NCI-H510A (cell line): ENCODE measurements around the gene NCAPD3.
A peak's percentile ranks its signal among the peaks of the same experiment; 100 is the strongest.
"Not testable (repeated sequence)": the region's sequence is repeated elsewhere in the genome, so short reads cannot be mapped to it uniquely, and the experiment has no call there.

Experiments used
- DNase-seq: peaks from one replicate; lab custom pipeline; 2025; lab: John Stamatoyannopoulos, UW

NCAPD3 gene, protein sequence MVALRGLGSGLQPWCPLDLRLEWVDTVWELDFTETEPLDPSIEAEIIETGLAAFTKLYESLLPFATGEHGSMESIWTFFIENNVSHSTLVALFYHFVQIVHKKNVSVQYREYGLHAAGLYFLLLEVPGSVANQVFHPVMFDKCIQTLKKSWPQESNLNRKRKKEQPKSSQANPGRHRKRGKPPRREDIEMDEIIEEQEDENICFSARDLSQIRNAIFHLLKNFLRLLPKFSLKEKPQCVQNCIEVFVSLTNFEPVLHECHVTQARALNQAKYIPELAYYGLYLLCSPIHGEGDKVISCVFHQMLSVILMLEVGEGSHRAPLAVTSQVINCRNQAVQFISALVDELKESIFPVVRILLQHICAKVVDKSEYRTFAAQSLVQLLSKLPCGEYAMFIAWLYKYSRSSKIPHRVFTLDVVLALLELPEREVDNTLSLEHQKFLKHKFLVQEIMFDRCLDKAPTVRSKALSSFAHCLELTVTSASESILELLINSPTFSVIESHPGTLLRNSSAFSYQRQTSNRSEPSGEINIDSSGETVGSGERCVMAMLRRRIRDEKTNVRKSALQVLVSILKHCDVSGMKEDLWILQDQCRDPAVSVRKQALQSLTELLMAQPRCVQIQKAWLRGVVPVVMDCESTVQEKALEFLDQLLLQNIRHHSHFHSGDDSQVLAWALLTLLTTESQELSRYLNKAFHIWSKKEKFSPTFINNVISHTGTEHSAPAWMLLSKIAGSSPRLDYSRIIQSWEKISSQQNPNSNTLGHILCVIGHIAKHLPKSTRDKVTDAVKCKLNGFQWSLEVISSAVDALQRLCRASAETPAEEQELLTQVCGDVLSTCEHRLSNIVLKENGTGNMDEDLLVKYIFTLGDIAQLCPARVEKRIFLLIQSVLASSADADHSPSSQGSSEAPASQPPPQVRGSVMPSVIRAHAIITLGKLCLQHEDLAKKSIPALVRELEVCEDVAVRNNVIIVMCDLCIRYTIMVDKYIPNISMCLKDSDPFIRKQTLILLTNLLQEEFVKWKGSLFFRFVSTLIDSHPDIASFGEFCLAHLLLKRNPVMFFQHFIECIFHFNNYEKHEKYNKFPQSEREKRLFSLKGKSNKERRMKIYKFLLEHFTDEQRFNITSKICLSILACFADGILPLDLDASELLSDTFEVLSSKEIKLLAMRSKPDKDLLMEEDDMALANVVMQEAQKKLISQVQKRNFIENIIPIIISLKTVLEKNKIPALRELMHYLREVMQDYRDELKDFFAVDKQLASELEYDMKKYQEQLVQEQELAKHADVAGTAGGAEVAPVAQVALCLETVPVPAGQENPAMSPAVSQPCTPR (N-terminal part only)

DNA sequence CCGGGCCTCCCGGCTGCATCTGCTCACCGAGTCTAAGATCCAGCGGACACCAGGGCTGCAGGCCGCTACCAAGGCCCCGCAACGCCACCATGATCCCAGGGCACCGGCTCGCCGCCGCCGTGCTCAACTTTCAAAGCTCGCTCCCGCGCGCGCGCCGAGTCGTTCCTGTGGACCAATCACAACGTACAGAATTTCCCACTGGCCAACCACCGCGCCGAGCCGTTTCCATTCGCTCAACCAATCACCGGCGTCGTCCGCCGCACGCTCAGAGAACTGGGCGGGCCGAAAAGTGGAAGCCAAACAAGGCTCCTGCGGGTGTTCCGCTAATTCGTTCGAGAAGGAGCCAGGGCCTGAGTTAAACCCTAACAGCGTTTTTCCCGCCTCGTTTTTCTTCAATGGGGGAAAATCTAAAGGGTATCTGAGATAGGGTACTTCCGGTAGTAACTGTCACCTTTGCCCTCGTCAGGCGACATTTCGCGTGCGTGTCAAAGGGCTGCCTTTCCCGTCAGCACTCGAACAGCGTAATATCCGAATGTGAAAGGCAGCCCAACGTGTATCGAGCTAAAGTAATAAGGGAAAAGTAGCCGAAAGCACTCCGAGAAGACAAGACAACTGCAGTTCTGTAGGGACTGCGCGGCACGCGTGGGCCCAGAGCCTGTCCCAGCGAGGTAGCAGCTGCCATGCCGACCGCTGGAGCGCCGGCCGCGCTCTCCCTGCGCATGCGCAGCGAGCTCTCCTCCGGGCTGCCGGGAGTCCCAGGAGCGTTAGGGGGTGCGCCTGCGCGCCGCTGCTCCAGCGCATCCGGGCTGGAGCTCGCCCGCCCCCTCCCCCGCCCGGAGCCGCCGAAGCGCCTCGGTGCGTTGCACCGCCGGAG, at the start of gene NCAPD3, which contains the start of gene VPS26B:
TSS of gene NCAPD3 (minus strand) at position 132 of the 874 bp plus-strand sequence. CDS start at position 91, 41 bp downstream.
TSS of gene VPS26B (plus strand) at position 836 of the 874 bp plus-strand sequence. CDS start 452 bp downstream, outside the sequence.
- DNase-seq, result peak; percentile 94

DNA sequence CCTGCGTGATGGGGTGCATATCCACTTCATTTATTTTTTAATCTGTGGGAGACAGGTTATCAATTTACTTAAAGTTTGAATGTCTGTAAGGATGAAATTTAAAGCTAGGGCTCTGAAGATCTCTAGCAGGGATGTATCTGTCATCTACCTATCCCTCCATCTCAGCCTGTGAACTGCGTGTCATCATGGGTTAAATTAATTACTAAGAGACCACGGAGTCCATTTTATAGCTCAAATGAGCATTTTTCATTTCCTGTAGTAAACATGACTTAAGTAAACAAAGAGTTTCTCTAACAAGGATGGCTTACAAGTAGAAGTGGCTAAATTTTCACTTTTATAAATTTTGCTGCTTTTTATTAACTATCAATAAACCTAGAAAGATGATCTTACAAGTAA, 49.5 kb upstream of the NCAPD3 start:
- no peak for DNase-seq

DNA sequence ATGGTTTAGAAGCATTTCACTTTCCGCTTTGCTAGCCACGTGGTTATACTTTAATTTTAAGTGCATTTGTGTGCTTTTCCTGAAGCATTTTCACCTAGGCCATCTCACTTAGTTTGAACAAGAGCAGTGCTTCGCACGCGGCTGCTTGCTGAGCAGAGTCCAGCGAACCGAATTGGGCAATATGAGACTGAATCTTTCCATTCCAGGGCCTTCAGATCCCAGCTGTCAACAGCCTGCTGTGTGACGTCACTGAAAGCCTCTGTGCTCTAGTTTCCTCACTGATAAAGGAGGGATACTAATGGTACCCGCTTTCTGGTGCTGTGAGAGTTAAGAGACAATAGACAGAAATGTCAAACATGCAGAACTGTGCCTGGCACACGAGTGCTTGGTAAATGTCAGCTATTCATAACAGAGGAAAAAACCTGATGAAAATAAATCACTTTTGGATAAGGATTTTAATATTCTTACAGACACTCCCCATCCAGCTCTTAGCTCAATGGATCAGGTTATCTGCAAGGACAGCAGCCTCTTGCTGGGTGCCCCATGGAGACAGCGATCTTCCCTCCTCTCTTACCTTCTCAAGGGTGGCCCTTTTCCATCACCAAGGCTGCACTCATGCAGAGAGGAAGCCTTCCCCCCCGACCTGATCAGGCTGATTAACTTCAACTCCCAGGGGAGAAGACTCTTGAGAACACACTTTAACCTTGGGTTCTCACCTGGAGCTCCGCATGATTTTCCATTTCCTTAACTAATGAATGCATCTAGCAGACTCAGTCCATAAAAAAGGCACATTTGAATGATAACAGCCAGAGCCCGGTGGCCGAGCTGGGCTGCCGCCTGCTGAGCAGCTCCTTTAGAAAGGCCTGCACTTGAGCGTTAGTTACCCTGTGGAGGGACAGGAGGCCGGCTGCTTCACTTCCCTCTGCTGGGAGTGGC, 48.9 kb upstream of the NCAPD3 start:
- DNase-seq, result no peak

DNA sequence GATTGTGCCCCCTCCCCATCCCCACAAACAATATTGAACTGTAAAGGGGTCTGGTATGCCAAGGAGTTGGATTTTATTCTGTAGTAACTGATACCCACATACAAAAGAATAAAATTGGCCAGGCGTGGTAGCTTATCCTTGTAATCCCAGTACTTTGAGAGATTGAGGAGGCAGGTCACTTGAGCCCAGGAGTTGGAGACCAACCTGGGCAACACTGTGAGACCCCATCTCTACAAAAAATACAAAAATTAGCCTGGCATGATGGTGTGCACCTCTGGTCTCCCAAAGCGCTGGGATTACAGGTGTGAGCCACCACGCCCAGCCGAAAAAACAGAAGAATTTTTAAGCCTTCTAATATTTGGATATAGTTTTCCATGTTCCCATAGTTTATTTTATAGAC, 48.2 kb upstream of the NCAPD3 start:
- no peak for DNase-seq

DNA sequence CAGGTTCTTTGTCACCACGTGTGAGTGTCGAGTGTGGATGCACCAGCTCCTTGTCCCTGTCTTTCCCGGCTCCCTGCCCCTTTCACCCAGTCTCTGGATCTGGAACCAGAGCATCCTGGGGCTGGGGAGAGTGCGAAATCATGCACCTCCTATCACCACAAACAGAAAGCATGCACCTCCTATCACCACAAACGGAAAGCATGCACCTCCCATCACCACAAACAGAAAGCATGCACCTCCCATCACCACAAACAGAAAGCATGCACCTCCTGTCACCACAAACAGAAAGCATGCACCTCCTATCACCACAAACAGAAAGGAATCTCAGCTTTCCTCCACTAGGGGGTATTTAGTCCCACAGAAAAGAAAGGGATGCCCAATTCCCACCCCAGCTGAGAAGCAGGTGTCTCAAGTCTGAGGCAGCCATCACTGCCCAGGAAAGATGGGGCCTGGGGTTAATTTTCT, 46.5 kb upstream of the NCAPD3 start:
- DNase-seq, result no peak

DNA sequence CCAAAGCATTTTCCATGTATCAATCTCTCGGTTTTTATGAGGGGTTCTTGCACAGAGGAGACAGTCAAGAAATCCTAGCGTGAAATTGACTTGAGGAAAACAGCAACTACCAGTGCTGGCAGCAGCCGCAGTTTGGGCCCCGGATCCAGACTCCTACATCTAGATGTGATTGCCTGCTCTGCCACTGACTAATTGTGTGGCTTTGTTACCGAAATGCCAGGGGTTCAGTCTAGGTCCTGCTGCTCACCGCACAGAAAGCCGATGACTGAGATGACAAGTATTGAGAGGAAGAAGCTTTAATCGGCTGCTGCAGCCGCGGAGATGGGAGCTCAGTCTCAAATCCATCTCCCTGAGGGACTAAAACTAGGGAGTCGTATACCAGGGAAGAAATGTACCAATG, 44.2 kb upstream of the NCAPD3 start:
- no peak for DNase-seq

DNA sequence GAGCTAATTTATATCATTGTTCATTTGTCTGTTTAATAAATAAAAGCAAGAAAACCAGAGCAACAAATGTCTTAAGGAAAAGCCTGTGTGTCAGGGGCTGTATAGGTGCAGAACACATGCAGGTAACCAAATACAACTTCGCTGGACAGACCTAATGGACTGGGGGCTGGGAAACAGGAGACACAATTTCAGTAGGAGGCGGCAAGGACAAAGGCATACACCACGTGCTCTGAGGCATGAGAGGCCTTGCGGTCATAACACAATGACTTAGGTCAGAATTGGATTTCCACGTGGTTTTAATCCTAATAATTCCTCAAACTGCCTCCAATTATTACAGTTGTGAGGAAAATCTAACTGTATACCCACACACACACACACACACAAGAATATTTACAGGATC, 43.7 kb upstream of the NCAPD3 start:
- DNase-seq, result no peak

DNA sequence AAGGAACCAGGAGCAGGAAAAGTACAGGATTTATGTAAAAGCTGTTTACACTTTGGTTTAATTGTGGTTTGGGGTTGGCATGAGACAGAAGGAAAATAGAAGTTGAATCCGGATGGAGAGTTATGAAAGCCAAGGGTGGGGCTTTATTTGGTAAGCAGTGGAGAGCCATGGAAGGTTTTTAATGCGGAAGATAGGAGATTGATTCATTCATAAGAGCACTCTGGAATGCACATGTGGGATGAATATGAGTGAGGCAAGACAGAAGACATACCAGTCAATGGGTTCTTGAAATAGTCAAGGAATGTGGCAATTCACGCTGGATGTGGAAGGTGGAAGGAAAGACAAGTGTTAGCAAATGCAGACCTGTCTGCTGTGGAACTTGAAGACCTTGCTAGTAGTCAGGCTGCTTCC, 43.1 kb upstream of the NCAPD3 start:
- no peak for DNase-seq

DNA sequence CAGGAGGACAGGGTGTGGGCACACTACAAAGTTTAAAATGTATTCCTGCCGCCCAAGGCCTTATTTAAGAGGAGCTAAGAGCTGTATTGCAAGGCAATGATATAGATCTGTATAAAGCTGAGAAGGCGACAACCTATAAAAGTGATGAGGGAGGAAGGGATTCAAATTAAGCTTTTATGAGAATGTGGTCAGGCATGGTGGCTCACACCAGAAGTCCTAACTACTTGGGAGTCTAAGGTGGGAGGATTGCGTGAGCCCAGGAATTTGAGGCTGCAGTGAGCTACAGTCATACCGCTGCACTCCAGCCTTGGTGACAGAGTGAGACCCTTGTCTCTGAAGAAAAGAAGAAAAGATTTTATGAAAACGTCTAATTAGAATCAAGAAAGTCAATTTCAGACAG, 42.7 kb upstream of the NCAPD3 start:
- no peak for DNase-seq

DNA sequence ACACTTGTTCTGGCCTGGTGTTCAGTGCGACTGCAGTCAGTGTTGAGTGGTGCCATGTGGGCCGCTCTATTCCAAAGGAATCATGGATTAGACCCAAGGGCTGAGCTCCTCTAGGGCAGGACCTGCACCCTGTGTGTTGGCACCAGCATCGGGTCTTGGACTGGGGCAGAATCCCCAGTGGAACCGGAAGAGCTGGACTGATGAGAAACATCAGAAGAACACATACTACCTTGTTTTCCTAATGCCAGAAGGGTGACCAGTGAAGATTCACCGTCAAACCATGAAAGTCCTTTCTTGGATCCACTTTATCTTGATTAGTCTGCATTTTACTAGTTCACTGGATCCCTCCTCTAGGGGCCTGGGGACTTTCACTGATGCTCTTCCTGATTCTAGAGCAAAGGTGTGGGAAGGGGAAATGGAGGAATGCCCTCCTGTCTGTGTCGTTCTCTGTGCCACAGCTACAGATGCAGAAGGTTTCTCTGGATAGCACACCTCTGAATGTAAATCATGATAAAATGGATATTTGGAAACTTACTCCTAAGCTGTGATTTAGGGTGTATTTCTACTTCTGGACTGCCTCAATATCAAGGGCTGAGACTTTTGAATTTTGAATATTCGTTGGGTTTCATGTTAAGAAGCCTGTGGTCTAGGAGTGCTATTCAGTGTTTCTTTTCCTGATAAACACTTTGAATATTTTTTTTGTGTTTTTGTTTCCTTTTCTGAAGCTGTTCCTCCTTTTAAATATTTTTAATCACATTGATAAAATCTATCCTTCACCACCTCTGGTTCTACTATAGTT, 41.4 kb upstream of the NCAPD3 start:
- DNase-seq, result no peak

DNA sequence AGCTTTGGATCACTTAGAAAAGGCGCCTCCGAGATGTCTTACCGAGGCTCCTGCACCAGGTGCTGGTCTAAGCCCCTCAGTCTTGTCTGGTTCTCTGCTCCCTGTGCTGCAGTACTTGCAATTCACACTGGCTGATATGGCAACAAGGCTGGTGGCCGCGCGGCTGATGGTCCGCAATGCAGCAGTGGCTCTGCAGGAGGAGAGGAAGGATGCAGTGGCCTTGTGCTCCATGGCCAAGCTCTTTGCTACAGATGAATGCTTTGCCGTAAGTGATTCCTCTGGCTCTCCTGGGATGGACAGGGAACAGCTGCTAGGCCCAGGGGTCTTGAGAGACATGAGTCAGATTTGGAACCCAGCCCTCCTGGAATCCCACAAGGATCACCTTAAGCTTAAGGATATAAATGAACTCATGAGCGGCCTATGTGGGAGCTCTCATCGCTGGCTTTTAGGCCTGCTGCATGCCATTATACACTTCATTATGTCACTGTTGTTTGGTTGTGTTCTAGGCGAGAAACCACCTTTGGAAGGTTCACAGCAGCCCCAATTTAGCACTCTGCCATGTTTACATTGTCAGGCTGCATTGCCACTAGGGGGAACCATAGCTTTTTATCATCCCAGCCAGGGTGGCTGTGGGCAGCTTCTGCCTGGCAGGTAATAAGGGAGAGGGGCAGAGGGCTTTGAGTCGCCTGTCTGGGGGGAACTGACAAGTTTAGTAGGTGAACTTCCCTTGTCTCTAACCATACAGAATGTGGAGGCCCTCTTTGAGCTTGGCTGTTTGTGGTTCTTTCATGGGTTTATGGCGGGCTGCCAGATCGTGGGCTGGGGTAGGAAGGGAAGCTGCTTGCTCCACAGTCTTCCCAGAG, 38.1 kb upstream of the NCAPD3 start:
- no peak for DNase-seq

DNA sequence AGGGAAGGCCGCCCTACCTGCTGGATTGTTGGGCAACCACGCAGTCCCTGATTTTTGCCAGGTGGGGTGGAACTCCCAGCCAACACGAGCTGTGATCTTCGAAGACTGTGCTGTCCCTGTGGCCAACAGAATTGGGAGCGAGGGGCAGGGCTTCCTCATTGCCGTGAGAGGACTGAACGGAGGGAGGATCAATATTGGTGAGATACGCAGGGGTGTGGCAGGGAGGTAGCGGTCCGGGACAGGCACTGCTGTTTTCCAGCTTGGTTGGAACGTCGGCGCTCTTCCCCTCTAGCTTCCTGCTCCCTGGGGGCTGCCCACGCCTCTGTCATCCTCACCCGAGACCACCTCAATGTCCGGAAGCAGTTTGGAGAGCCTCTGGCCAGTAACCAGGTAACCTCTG, 37.2 kb upstream of the NCAPD3 start:
- DNase-seq, result no peak

DNA sequence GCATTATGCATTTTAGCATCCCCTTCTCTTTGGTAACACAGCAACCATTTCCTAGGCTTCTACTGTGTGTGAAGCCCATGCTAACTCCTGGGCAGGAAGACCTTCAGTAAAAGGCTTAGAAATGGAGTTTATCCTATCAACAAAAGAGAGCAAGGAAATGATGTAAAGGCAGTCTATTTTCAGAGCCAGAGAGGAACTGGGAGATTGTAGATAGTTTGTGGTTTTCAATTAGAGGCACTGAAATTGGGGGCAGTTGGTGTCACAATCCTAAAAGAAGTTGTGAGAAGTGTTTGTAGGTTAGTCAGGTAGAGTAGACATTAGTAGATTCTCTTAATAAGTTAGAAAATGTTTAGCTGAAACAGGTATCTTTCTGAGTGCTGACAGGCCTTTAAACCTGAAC, 36.7 kb upstream of the NCAPD3 start:
- no peak for DNase-seq

DNA sequence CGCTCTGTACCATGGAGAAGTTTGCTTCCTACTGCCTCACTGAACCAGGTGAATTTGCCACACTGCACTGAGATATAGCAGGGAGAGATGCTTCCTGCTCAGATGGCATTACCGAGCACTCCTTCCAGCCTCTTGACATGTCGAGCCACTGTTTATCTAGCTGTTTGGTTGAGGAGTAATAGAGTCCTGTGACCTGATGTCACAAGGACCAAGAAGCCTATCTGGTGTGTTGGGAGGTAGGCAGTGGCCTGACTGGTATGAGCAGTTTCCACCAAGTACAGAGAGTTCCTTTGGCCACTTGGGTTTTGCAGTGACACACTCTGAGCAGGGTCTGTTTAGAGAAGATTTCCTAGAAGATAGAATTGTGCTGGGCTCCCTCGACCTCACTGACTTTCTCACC, 34.8 kb upstream of the NCAPD3 start:
- no peak for DNase-seq

DNA sequence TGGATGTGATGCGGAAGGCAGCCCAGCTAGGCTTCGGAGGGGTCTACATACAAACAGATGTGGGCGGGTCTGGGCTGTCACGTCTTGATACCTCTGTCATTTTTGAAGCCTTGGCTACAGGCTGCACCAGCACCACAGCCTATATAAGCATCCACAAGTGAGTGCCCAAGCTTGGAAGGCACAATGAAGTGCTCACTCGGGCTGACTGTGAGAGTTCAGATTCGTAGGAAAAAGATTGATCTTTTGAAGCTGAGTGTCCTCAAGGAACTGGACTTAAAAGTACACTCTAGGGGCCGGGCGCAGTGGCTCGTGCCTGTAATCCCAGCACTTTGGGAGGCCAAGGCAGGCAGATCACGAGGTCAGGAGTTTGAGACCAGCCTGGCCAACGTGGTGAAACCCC, 33.3 kb upstream of the NCAPD3 start:
- no peak for DNase-seq

DNA sequence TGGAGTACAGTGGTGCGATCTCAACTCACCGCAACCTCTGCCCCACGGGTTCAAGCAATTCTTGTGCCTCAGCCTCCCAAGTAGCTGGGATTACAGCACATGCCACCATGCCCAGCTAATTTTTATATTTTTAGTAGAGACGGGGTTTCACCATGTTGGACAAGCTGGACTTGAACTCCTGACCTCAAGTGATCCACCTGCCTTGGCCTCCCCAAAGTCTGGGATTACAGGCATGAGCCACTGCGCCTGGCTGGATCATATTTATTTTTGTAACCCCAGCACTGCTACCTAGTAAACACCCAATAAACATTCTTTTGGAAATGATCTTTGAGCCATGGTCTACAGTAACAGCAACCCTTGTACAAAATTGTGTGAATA, 31.4 kb upstream of the NCAPD3 start:
- DNase-seq, result not testable (repeated sequence)

DNA sequence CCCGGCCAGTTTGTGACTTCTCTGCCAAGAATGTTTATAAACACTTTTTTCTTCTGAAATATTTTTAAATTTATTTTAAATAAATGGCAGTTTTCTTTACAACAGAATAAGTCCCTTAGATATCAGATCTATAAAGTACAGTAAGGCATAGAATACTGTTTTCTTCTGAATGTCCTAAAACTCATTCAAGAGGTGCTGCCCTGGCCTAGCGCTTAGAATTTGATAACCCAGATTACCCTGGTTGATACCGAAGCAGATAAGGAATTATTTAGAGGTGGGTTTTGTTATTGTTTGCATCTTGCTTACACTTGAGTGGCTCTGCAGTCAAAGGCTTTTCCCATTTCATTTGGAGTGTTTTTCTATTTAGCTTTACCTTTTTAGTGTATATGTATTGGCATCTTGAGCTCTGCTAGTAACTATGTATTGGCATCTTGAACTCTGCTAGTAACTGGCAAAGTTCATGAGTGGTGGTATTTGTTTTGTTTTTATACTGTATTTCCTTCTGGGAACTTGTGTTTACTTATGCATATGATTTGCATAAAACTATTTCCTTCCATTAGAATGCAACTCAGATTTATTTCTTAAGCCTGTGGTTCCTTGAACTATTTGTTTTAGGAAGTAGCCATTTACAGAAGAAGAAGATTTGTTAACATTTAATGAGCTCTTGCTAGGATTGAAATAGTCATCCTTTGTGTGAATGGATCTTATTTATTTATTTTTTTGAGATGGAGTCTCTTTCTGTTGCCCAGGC, 30.8 kb upstream of the NCAPD3 start:
- DNase-seq, result no peak
